Vagina (tissue), 2 donors: ENCODE measurements around the gene ZNF560.

Experiments used
- CTCF ChIP-seq, 3 experiments: fragments of 450-650 bp in 2 of 3; fragments of 200-600 bp in 1 of 3; sonication (generic) in 1 of 3; IDR thresholded peaks; one replicate each; pipeline ENCODE4 v1.5.1; 2017 to 2019; ENCODE audit warnings: antibody characterized with exemption in 3 of 3, mild to moderate bottlenecking in 2 of 3, moderate library complexity in 2 of 3
- POLR2A ChIP-seq, 2 donors: fragments of 450-650 bp; IDR thresholded peaks; one replicate each; pipeline ENCODE4 v1.6.1; 2017; ENCODE audit warnings: antibody characterized with exemption in 2 of 2, mild to moderate bottlenecking in 2 of 2, moderate library complexity in 2 of 2

- TF ChIP-seq CTCF (IDR thresholded peaks at IDR 0.05), result no peak
- TF ChIP-seq POLR2A (IDR thresholded peaks at IDR 0.05), result no peak
These were observed at the start of gene ZNF560 for GRCh38 chr19:9498183-9498902.
